Ovary (tissue), 9 donors: Measurements from ENCODE around the gene CD200R1L. TPM values are rescaled to one million over a fixed set of nuclear protein-coding genes. Genes with fewer than 3 reads are reported as not detected.

ENCODE experiments used
- DNase-seq, 5 donors: peaks; one replicate each; pipeline ENCODE4 v3.0.0-alpha.2; 2019 to 2020
- H3K27ac ChIP-seq, 2 donors: fragments of 200-600 bp; one replicate each; pipeline versions ENCODE4 v1.5.1 to v1.8.0; 2019 to 2022
- H3K27me3 ChIP-seq: fragments of 200-600 bp; one replicate; pipeline ENCODE4 v1.8.0; 2022
- H3K36me3 ChIP-seq: fragments of 200-600 bp; sonication (generic); one replicate; pipeline ENCODE4 v1.5.1; 2019
- H3K4me1 ChIP-seq: one replicate; pipeline ENCODE4 v1.8.1; 2013; ENCODE audit warnings: mild to moderate bottlenecking, moderate library complexity; ENCODE audit not compliant: insufficient read depth
- H3K4me3 ChIP-seq: fragments of 200-600 bp; sonication (generic); one replicate; pipeline ENCODE4 v1.5.1; 2017
- H3K9me3 ChIP-seq, 2 donors: fragments of 200-600 bp in 1 of 2; sonication (generic) in 1 of 2; one replicate each; pipeline versions ENCODE4 v1.5.1 to v1.8.1; 2013 to 2019; ENCODE audit warnings: mild to moderate bottlenecking in 1 of 2, moderate library complexity in 1 of 2
- EP300 ChIP-seq: sonication (generic); formaldehyde crosslinking; IDR thresholded peaks from one replicate; pipeline ENCODE4 v1.6.1; 2017; ENCODE audit warnings: antibody characterized with exemption
- POLR2A ChIP-seq: fragments of 450-650 bp; IDR thresholded peaks from one replicate; pipeline ENCODE4 v1.6.1; 2017; ENCODE audit warnings: antibody characterized with exemption, mild to moderate bottlenecking, moderate library complexity
- WGBS, 3 donors: extraction: QIAGEN DNeasy Blood & Tissue Kit in 1 of 3; methylation state at CpG; one replicate each; pipeline versions ENCODE4 v1.1.5 to v1.1.7; 2013 to 2017; 5-methylcytosine and 5-hydroxymethylcytosine counted together
- intact Hi-C, 4 donors: fragments of 100-400 bp; cut with DNase I; formaldehyde crosslinking; loops; one replicate each; pipeline versions ENCODE4 v1.11.0 to v1.15.1; 2022 to 2023
- polyA plus RNA-seq, 2 donors: library from polyadenylated mRNA; stranded (reverse); fragments of 200-250 nt in 1 of 2; fragments of 350-450 nt in 1 of 2; fragmentation: Illumina TruSeq in 1 of 2; extraction: RNeasy Lipid Tissue Mini Kit (QIAGEN cat#74804) in 1 of 2; gene quantifications; one replicate each; pipeline ENCODE4 v1.2.3, GENCODE V29; 2013 to 2014
- total RNA-seq, 7 donors: library from RNA; depleted of rRNA in 2 of 7; stranded (reverse); fragments of >200 nt in 2 of 7; fragmentation: NEBNext Ultra II Directional in 3 of 7; extraction: Animal tissue kit (Norgen Biotek cat#: 25700) in 3 of 7; gene quantifications; one replicate each; pipeline versions ENCODE4 v1.1.0 to v1.2.4, GENCODE V29; 2016 to 2023
- TF ChIP-seq, protein P1 (sequence below), 3 donors: fragments of 450-650 bp in 2 of 3; fragments of 200-600 bp in 1 of 3; IDR thresholded peaks; one replicate each; pipeline versions ENCODE4 v1.5.1 to v1.8.0; 2016 to 2022; ENCODE audit warnings: antibody characterized with exemption in 3 of 3, mild to moderate bottlenecking in 1 of 3
- donor health status: DM: no; HTN: no; CAD: no; lungs with moderate emphysema.
- donor health status: DM: no; HTN: no; CAD: no.
- donor health status: Bipolar disorder and iron deficiency.
- donor health status: DM: yes; HTN: yes; CAD: no.
- donor health status: DM: no; HTN: no; CAD: no.
- donor health status: DM: yes; HTN: yes; CAD: no.

CD200R1L gene
- total and polyA plus RNA-seq, 9 donors, result not detected

DNA sequence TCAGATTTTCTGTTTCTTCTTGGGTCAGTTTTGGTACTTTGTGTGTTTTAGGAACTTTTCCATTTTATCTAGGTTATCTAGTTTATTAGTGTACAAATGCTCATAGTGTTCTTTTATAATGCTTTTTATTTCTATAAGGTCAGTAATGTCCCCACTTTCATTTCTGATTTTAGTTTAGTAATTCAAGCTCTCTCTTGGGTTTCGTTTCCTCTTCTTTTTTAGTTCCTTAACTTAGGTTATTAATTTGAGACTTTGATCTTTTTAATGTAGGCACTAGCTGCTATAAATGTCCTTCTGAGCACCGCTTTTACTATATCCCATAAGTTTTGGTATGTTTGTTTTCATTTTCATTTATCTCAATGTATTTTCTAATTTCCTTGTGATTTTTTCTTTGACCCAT is 27.0 kb upstream of the CD200R1L start:
- WGBS, 3 donors, result 71 to 81% (median 81%) methylated on average over 2 of the region's 2 CpGs
- DNase-seq, result no peak
- Histone ChIP-seq H3K27ac (no peak overlapping the region), H3K4me3 (no peak overlapping the region), H3K4me1 (no peaks in the 10 kb centered on the region), H3K9me3 (no peaks in the 10 kb centered on the region), H3K27me3 (no peaks in the 10 kb centered on the region), H3K36me3 (no peaks in the 10 kb centered on the region)
- no peak for TF ChIP-seq EP300
- TF ChIP-seq POLR2A, result no peak
- TF ChIP-seq, protein P1, sequence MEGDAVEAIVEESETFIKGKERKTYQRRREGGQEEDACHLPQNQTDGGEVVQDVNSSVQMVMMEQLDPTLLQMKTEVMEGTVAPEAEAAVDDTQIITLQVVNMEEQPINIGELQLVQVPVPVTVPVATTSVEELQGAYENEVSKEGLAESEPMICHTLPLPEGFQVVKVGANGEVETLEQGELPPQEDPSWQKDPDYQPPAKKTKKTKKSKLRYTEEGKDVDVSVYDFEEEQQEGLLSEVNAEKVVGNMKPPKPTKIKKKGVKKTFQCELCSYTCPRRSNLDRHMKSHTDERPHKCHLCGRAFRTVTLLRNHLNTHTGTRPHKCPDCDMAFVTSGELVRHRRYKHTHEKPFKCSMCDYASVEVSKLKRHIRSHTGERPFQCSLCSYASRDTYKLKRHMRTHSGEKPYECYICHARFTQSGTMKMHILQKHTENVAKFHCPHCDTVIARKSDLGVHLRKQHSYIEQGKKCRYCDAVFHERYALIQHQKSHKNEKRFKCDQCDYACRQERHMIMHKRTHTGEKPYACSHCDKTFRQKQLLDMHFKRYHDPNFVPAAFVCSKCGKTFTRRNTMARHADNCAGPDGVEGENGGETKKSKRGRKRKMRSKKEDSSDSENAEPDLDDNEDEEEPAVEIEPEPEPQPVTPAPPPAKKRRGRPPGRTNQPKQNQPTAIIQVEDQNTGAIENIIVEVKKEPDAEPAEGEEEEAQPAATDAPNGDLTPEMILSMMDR (IDR thresholded peaks at IDR 0.05), result no peak
- intact Hi-C loops, result no loop called here

DNA sequence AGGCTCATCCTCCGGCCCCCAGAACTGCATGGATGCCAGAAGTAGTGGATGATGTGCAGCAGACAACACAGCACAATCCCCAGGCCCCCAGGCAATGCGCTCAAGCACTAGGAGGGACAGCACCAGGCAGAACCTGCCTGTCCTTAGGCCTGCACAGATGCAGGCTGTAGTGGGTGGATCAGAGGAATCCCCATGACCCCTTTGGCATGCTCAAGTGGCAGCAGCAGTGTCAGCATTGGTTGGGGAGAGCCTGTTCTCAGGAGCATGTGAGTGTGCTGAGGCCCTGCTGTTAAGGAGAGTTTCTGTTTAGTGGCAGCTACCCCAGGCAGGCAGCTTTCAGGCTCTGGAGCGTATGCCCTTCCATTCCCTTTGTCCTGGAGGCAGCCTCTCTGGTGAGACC is 25.1 kb upstream of the CD200R1L start:
- Histone ChIP-seq H3K36me3 (no peaks in the 10 kb centered on the region), H3K4me1 (no peaks in the 10 kb centered on the region), H3K4me3 (no peak overlapping the region), H3K9me3 (no peaks in the 10 kb centered on the region), H3K27me3 (no peaks in the 10 kb centered on the region), H3K27ac (no peak overlapping the region)
- TF ChIP-seq POLR2A, result no peak
- TF ChIP-seq EP300, result no peak
- TF ChIP-seq, protein P1 (IDR thresholded peaks at IDR 0.05), result no peak
- intact Hi-C loops, result no loop called here
- DNase-seq, result no peak
- WGBS, 3 donors, result 84 to 89% (median 85%) methylated on average over 3 of the region's 3 CpGs

DNA sequence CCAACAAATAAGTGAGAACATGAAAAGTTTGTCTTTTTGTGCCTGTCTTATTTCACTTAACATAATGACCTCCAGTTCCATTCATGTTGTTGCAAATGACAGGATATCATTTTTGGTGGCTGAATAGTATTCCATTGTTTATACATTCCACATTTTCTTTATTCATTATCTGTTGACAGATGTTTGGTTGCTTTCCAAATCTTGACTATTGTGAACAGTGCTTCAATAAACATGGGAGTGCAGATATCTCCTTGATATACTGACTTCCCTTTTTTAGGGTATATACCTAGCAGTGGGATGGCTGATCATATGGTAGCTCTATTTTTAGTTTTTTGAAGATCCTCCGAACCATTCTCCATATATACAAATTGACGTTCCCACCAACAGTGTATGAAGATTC is 19.1 kb upstream of the CD200R1L start:
- no peaks in the 10 kb centered on the region for H3K4me1 ChIP-seq
- TF ChIP-seq EP300 (no peak), POLR2A (no peak)
- TF ChIP-seq, protein P1 (IDR thresholded peaks at IDR 0.05), result no peak
- no peaks in the 10 kb centered on the region for H3K36me3 ChIP-seq
- no peak overlapping the region for H3K27ac ChIP-seq
- DNase-seq, result no peak
- intact Hi-C loops, result no loop called here
- 66 to 88% (median 76%) methylated on average over 2 of the region's 2 CpGs for WGBS, 3 donors
- no peaks in the 10 kb centered on the region for H3K9me3 ChIP-seq
- H3K27me3 ChIP-seq, result no peaks in the 10 kb centered on the region
- no peak overlapping the region for H3K4me3 ChIP-seq

DNA sequence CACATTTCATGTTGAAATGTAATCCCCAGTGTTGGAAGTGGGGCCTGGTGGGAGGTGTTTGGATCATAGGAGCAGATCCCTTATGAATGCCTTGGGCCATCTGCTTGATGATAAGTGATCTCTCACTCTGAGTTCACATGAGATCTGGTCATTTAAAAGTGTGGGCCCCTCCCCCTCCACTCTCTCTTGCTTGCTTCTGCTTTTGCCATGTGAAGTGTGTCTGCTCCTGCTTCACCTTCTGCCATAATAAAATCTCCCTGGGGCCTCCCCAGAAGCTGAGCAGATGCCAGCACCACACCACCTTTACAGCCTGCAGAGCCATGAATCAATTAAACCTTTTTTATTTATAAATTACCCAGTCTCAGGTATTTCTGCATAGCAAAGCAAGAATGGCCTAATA is 14.2 kb upstream of the CD200R1L start:
- no peak overlapping the region for H3K4me3 ChIP-seq
- TF ChIP-seq, protein P1 (IDR thresholded peaks at IDR 0.05), result no peak
- TF ChIP-seq POLR2A (no peak), EP300 (no peak)
- H3K9me3 ChIP-seq, result no peaks in the 10 kb centered on the region
- no peak for DNase-seq
- intact Hi-C loops, result no loop called here
- H3K36me3 ChIP-seq, result no peaks in the 10 kb centered on the region
- no peaks in the 10 kb centered on the region for H3K4me1 ChIP-seq
- no peak overlapping the region for H3K27ac ChIP-seq
- no peaks in the 10 kb centered on the region for H3K27me3 ChIP-seq
